Hypothalamus (tissue), 51 donors: ENCODE data around the gene POLE3.
"Not testable (repeated sequence)": the region's sequence is repeated elsewhere in the genome, so short reads cannot be mapped to it uniquely, and the experiment has no call there.

Experiments
- DNase-seq, 51 donors: peaks; one replicate each; lab custom pipeline; 2025; lab: John Stamatoyannopoulos, UW

POLE3 gene

DNA sequence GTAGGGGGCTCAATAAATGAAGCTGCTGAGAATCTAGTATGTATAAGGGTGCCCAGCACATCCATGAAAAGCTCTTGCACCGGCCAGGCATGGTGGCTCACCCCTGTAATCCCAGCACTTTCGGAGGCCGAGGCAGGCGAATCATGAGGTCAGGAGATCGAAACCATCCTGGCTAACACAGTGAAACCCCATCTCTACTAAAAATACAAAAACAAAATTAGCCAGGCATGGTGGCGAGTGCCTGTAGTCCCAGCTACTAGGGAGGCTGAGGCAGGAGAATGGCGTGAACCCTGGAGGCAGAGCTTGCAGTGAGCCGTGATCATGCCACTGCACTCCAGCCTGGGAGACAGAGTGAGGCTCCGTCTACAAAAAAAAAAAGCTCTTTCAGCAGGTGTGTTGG lies 4.1 kb downstream of the POLE3 start:
- DNase-seq: not testable (repeated sequence)

DNA sequence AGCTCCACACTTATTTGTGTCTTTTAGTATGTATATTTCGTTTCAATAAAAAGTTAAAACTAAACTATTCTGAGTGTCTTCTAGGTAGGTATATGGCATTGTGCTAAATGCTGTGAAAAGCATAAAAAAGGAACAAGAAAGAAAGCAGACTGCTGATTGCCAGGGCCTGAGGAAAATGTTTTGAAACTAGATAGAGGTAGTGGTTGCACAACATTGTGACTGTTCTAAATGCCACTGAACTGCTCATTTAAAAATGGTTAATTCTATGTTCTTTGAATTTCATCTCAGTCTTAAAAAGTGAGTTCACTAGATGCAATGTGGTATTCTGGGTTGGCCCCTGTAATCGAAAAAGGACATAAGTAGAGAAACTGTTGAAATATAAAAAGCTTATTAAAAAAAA lies 6.8 kb downstream of the POLE3 start:
- no peak for DNase-seq

DNA sequence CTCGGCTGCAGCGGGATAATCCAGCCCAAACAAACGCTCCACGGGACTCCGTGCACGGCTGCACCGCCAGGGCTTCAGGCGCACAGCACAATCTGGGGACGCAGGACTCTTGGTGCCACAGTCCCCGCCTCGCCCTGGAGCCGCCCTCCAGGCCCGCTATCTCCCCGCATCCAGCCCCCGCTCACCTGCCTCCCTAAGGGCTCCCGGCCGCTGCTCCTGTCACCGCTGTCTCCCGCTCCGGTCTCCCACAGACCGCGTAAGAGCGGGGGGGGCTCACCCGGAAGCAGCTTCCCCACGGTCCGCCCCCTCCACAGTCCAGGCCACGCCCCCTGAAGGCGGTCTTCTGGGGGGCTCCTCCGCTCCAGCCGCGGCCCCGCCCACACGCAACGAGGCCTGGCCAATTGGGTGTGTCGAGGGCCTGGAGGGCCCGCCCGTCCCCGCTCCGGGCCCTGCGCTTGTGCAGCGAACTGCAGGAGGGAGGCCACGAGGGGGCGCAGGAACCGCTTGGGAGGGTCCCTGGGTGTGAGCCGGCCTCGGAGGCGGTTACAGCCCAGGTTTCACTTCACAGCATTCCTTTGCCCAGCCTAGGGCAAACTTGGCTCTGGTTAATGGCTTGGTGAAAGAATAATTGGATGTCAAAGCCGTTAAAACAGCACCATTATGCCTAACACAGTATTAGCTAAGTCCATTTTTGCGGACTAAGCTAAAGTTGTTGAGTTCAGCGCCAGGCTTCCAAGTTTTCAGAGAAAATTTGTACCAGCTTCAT lies 9.3 kb downstream of the POLE3 start, which contains the start of gene ALAD:
Gene ALAD (minus strand): TSS at position 258 of the 766 bp plus-strand sequence. CDS start 7,725 bp downstream, outside the sequence.
- DNase-seq: peak; percentile 72 to 100 (median 98)

DNA sequence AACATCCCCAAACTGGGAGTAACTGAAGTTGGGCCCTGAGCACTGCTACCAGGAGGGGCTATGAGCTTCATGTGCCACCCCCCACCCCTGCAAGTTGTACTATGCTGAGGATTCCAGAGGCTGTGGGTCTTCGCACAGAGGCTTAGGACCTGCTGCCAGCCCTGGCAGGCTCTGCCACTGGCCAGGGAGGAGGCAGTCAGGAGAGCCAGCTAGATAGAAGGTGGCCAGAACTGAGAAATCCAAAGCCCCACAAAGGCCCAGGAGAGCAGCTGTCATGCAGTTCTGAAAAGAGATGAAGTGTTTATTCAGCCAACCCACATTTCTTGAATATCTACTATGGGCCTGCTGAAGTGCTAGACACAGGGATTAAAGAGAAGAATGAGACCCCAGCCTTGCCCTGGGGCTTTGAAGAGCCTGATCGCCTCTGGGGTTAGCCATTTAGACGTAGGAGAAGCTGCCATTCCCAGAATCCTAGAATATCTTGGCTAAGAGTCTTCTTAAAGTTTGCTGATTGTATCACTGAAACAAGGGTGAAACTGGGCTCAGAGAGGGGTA lies 10.8 kb downstream of the POLE3 start:
- no peak for DNase-seq

DNA sequence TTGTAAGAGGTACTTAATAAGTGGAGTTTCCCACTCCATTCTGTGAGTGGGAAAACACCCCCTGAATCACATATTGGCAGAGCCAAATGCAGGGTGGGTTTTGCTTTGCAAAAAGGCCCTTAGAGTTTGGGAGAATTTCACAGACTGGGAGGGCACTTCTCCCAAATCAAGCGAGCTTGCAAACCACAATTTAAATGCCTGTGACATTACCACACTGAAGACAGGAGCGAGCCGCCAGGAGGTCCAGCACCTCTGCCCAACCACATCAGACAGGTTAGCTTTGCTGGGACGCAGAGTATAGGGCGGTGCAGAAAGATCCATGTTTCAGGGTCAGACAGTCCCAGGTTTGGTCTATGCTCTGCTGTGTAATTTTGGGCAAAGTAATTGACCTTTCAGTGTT lies 11.7 kb downstream of the POLE3 start:
- no peak for DNase-seq

DNA sequence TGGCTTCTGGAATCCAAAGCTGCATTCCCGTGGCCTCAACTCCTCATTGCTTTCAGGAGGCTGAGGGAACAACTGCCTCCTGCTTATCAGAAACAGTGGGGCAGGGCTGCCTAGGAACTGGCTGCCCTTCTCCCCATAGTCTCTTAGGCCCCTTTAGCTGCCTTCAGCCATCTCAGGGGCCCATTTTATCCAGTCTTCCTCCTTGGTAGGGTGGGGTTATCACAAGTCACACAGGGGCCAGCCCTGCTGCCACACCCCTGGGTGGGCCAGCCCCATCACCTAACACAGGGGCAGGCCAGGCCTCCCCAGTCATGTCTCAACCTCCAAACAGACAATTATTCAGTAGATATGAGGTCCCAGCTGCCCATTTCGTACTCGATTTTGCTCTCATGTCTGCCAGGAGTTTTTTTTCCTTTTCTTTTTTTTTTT lies 13.3 kb downstream of the POLE3 start:
- DNase-seq: no peak

DNA sequence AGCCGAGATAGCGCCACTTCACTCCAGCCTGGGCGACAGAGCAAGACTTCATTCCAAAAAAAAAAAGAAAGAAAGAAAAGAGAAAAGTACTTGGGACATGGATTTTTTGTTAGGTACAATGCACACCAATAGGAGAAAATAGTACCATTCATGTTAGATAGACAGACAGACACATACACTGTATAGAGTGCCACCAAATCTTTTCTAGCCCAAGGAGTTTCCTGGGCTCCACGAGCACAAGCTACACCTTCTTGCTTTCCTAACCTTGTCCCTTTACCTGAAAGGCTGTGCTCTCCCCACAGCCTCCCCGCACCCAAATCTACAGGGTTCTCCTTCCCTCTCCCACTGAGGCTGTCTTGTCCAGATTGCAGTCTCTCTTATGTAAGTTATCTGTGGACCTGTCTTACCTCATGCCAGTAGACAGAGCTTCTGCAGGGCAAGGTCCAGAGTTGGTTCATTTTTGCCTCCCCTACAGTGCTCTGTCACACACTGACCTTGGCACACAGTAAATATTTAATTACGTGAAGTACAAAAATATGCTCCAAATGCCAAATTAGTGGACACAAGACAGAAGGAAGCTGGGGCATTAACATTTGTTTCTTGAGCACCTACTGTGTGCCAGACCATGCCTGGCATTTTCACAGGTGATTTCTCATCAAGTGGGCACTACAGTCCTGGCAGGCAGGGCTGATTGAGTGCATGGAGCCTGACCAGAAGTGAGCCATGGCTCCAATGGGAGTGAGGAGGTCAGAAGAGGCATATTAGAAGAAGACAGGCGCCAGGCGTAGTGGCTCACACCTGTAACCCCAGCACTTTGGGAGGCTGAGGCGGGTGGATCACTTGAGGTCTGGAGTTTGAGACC lies 15.2 kb downstream of the POLE3 start:
- DNase-seq: no peak

DNA sequence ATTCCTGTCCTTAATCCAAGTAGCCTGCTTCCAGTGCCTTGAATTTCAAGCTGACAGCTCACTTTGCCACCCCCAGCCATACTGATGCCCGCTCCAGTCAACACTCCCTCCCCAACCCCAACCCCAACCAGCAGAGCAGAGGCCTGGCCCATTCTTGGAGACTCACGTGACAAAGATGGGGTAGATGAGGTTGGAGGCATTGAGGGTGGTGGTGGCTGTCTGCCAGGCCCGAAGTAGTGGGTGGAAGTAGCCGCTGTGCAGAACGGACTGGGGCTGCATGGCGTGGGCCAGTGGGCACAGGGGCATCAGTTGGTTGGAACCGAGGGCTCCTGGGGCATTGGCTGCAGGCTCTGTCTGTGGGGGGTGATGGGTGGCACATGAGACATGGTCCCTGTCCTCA lies 17.2 kb downstream of the POLE3 start:
- peak in 30 of 51 donors; percentile 8 to 77 (median 44) for DNase-seq

DNA sequence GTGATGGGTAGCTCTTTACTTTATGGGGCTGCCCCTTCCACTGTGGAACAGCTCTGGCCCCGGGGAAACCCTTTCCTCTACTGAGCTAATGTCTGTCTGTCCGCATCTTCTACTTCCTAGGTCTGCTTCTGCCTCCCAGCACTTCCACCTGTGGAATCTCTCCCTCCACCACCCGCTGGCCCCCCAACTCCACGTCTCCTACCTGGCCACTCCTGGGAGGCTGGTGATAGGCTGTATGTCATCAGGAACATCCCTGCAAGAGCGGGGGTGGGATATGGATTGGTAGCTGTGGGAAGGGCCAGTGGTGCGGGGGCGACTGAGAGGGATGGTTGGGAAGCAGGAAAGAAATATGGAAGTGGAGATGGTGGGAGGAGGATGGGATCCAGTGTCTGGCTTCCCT lies 18.6 kb downstream of the POLE3 start:
- DNase-seq: no peak

DNA sequence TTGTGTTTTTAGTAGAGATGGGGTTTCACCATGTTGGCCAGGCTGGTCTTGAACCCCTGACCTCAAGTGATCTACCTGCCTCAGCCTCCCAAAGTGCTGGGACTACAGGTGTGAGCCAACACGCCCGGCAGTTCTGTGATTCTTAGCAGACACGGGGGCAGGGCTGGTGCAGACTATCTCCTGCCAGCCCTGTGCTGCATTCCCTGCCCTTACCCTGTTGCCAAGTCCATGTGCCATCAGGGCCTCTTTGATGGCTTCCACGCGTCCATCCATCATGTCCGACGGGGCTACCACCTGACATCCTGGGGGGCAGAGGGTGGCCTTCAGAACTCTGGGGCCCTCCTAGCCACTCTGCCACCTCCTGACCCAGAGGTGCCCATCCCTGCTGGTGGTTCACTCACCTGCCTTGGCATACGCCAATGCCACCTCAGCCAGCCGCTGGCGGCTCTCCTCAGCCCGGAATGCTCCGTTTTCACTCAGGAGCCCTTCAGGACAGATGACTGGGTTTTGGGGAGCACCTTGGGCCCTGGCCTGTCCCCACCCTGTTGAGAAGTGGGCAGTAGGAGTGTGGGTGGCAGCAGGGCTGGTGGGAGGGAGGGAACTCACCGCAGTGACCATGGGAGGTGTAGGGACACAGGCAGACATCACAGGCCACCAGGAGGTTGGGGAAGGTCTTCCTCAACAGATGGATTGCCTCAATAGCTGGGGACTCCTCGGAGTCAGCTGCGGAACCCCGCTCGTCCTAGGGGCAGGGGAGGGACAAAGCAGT lies 20.1 kb downstream of the POLE3 start:
- no peak for DNase-seq

DNA sequence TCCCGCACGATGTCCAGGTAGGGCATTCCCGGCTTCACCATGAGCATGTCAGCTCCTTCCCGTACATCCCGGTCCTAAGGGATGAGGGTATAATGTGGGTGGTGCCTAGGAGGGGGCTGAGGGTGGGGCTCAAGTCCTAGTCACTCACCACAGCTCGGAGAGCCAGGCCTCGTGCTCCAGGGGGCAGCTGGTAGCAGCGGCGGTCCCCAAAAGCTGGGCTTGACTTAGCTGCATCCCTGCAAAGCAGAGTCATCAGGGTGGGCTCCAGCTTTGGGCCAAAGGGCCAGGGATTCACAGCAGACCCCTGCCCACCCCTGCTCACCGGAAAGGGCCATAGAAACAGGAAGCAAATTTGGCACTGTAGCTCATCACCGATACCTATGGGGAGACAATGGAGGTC lies 21.0 kb downstream of the POLE3 start:
- no peak for DNase-seq

DNA sequence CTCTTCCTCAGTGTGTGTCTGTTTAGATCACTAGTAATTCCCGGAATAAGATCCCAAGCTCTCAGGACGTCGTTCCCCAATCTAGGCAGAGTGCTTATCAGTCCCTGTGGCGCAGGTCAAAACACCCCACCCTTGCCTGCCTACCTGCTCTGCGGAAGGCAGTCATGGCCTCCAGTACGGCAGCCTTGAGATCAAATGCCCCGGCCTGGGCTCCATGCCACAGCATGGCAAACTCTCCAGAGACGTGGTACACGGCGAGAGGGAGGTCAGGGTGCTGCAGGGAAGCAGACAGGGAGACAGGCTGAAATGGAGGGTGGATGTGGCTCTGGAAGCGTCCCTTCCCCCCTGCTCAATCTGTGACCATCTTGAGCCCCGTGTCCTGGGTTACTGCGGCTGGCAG lies 21.6 kb downstream of the POLE3 start:
- DNase-seq: no peak

DNA sequence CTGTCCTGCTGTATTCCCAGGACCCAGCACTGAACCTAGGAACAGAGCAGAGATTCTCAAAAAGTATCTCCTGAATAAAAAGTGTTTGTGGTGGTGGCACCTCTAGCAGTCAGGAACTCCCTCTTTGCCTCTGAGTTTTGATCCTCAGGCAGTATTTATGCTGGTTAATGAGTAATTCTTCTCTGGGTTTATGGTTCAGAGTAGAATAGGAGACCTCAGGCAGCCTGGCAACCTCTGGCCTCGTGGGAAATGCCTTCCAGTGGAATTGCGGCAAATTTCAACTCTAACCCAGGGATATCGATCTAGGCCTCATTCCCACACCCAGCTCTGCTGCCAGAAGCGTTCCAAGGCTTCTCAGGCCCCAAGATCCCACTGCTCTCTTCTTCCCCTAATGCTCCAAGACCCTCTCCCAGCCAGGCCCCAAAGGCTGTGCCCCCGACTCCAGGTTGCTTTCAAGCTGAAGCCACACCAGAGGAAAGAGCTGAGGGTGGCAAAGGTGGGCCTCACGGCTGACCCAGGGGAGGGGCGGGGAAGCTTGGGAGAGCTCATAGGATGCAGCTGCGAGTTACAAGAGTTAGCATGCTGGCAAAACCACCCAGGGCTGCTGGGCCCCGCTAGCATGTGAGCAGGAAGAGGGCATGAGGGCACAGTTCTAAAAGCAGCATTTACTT lies 22.8 kb downstream of the POLE3 start:
- no peak for DNase-seq

DNA sequence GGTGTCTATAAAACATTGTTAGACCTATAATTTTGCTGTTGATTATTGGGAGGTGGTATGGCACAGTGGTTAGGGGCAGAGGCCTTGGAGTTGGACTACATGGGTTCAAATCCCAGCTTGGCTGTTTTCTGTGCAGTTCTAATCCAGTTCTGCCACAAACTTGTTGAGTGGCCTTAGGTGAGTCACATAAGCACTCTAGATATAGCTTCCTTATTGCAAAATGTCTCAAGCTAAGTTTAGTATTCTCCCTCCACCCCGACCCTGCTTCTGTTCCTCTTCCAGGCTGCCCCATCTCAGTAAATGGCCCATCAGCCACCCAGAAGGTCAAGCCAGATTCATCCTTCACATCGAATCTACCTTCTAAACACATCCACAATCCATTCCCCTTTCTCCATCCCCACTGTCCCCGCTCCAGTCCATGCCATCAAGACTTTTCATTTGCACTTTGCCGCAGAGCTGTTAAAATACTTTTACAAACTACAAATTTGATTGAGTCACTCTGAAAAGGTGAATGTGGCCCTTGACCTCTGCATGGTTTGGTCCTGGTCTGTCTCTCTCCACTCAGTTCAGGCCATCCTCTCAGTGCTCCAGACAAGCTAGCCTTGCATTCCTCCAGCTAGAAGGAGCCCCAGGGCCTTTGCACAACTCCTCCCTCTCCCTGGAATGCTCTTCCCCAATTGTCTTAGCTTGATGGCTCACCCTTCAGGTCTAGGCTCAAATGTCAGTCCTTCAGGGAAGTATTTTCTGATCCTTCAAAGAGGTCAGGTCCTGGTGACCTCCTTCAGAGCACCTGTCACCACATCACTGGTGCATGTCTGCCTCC lies 23.7 kb downstream of the POLE3 start:
- DNase-seq: no peak

DNA sequence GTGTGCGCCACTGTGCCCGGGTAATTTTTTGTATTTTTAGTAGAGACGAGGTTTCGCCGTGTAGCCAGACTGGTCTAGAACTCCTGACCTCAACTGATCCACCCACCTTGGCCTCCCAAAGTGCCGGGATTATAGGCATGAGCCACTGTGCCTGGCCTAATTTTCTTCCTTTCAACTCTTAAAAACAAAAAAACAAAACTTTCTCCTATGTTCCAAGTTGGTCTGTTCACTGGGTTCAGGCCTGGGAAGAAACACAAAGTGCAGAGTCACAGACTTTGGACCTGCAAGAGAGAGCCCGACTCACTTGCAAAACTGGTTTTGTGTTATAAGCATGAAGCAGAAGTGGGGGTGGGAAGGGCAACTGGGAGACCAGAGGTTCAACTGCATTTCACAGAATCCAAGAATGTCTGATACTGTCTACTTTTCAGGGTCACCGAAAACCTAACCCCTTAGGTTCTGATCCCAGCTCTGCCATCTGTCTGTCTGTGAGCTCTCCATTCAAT lies 28.5 kb downstream of the POLE3 start:
- no peak for DNase-seq

DNA sequence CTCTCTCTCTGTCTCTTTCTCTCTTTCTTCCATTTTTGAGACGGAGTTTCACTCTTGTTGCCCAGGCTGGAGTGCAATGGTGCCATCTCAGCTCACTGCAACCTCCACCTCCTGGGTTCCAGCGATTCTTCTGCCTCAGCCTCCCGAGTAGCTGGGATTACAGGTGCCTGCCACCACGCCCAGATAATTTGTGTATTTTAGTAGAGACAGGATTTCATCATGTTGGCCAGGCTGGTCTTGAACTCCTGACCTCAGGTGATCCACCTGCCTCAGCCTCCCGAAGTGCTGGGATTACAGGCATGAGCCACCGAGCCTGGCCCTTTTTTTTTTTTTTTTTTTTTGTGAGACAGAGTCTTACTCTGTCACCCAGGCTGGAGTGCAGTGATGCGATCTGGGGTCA lies 29.0 kb downstream of the POLE3 start:
- not testable (repeated sequence) for DNase-seq

DNA sequence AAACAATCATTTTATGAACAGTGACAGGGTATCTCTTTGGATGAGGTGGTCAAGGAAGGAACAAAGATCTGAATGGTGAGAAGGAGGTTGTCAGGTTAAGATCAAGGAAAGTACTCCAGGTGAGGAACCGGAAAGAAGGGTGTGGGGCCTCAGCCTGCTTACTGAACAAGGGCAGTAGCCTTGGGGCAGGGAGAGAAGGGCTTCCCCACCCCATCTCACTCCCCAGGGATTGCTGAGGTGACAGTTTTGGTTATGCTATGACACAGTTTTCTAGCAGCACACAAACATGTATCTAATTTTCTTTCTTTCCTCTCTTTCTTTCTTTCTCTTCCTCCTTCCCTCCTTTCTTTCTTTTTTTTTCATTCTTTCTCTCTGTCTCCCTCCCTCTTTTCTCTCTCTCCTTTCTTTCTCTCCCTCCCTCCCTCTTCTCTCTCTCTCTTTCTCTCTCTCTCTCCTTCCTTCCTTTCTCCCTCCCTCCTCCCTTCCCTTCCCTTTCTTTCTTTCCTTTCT lies 29.6 kb downstream of the POLE3 start:
- DNase-seq: no peak

DNA sequence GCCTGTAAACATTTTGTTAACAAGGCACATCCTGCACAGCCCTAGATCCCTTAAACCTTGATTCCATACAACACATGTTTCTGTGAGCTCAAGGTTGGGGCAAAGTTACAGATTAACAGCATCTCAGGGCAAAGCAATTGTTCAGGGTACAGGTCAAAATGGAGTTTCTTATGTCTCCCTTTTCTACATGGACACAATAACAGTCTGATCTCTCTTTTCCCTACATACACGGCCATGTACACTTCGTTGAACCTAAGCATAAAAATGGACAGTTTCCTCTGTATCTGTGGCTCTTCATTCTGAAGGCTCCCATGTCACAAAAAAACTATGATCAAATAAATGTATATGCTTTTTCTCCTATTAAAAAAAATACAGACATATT lies 30.7 kb downstream of the POLE3 start:
- DNase-seq: not testable (repeated sequence)
